ENCODE measurements around the gene BDNF.

Gene BDNF

GRCh38 chr11:27705873-27706820, 5.9 kb upstream of the BDNF start:
- DNase-seq: no peak

GRCh38 chr11:27703481-27703880, 3.2 kb upstream of the BDNF start:
- DNase-seq: no peak

GRCh38 chr11:27702811-27703210, 2.6 kb upstream of the BDNF start:
- no peak for DNase-seq

GRCh38 chr11:27701355-27702105, 1.3 kb upstream of the BDNF start:
- DNase-seq: no peak

- DNase-seq: no peak
These were observed 317 bp downstream of the BDNF start for GRCh38 chr11:27699926-27700350.

GRCh38 chr11:27699242-27699925, 871 bp downstream of the BDNF start:
- peak; percentile 21 for DNase-seq

GRCh38 chr11:27698872-27699241, 1.4 kb downstream of the BDNF start:
- DNase-seq: peak; percentile 62

GRCh38 chr11:27697679-27698275, 2.5 kb downstream of the BDNF start:
- no peak for DNase-seq

GRCh38 chr11:27696961-27697360, 3.3 kb downstream of the BDNF start:
- no peak for DNase-seq

GRCh38 chr11:27696115-27696514, 4.1 kb downstream of the BDNF start:
- DNase-seq: no peak

GRCh38 chr11:27694992-27695391, 5.3 kb downstream of the BDNF start:
- DNase-seq: peak; percentile 32

GRCh38 chr11:27693398-27693797, 6.9 kb downstream of the BDNF start:
- DNase-seq: no peak

- no peak for DNase-seq
These were observed 7.5 kb downstream of the BDNF start for GRCh38 chr11:27692781-27693180.

- DNase-seq: no peak
These were observed 12.2 kb downstream of the BDNF start for GRCh38 chr11:27688076-27688475.

- no peak for DNase-seq
These were observed 18.6 kb downstream of the BDNF start for GRCh38 chr11:27681664-27682063.

- DNase-seq: no peak
These were observed 20.9 kb downstream of the BDNF start for GRCh38 chr11:27679136-27680015.

- no peak for DNase-seq
These were observed 22.0 kb downstream of the BDNF start for GRCh38 chr11:27678242-27678641.

- no peak for DNase-seq
These were observed 23.1 kb downstream of the BDNF start for GRCh38 chr11:27677108-27677507.

- DNase-seq: no peak
These were observed 26.1 kb downstream of the BDNF start for GRCh38 chr11:27673979-27674663.

- no peak for DNase-seq
These were observed 27.3 kb downstream of the BDNF start for GRCh38 chr11:27672836-27673464.
